Neural cell (in vitro differentiated cells): ENCODE data around the gene ARHGEF12. TPM values are rescaled to one million over a fixed set of nuclear protein-coding genes. Genes with fewer than 3 reads are reported as not detected.

Experiments
- H2AFZ ChIP-seq: fragments of 200-600, 300-800 bp; sonication (generic), shearing (Covaris generic); 2 replicates; pipeline ENCODE4 v1.6.0; 2014; ENCODE audit warnings: low read depth, mild to moderate bottlenecking, antibody characterized with exemption, low read length, moderate library complexity
- H3F3A ChIP-seq: fragments of 200-600 bp; shearing (Covaris generic); 2 replicates; pipeline ENCODE4 v1.6.1; 2016; ENCODE audit warnings: mild to moderate bottlenecking, moderate library complexity, mixed read lengths, antibody characterized with exemption, low read length; ENCODE audit not compliant: insufficient read depth, poor library complexity, severe bottlenecking
- H3K27ac ChIP-seq: fragments of 200-600, 300-800 bp; sonication (generic), shearing (Covaris generic); 2 replicates; pipeline ENCODE4 v1.5.1; 2014; ENCODE audit warnings: mild to moderate bottlenecking, low read length, moderate library complexity
- H3K27me3 ChIP-seq: fragments of 300-800, 200-600 bp; sonication (generic), shearing (Covaris generic); 2 replicates; pipeline ENCODE4 v1.6.0; 2014; ENCODE audit warnings: mild to moderate bottlenecking, low read depth, low read length, moderate library complexity; ENCODE audit not compliant: insufficient read depth
- H3K36me3 ChIP-seq: fragments of 300-800, 200-600 bp; sonication (generic), shearing (Covaris generic); 2 replicates; pipeline ENCODE4 v1.5.1; 2014; ENCODE audit warnings: mild to moderate bottlenecking, antibody characterized with exemption, low read length, moderate library complexity; ENCODE audit not compliant: insufficient read depth
- H3K4me2 ChIP-seq: fragments of 300-800, 200-600 bp; sonication (generic), shearing (Covaris generic); 2 replicates; pipeline ENCODE4 v1.6.0; 2014; ENCODE audit warnings: mild to moderate bottlenecking, low read length
- H3K4me3 ChIP-seq: fragments of 300-800, 200-600 bp; sonication (generic), shearing (Covaris generic); 2 replicates; pipeline ENCODE4 v1.5.1; 2014; ENCODE audit warnings: mild to moderate bottlenecking, low read length, moderate library complexity
- H3K79me2 ChIP-seq: fragments of 200-600 bp; shearing (Covaris generic); replicated peaks from 2 replicates; pipeline ENCODE4 v1.6.0; 2014; ENCODE audit warnings: mild to moderate bottlenecking, low read length, moderate library complexity; ENCODE audit not compliant: insufficient read depth
- H3K9ac ChIP-seq: fragments of 300-800, 200-600 bp; sonication (generic), shearing (Covaris generic); 2 replicates; pipeline ENCODE4 v1.6.1; 2016; ENCODE audit warnings: mild to moderate bottlenecking, low read length, mixed read lengths
- H3K9me2 ChIP-seq: fragments of 200-600 bp; shearing (Covaris generic); 2 replicates; pipeline ENCODE4 v1.6.1; 2016; ENCODE audit warnings: mild to moderate bottlenecking, low read length, mixed read lengths; ENCODE audit not compliant: insufficient read depth
- H3K9me3 ChIP-seq: fragments of 200-600, 300-800 bp; sonication (generic), shearing (Covaris generic); 2 replicates; pipeline ENCODE4 v1.6.1; 2016; ENCODE audit warnings: mild to moderate bottlenecking, mixed run types, low read length, moderate library complexity, mixed read lengths
- H4K20me1 ChIP-seq: fragments of 200-600 bp; shearing (Covaris generic); 2 replicates; pipeline ENCODE4 v1.6.1; 2016; ENCODE audit warnings: mild to moderate bottlenecking, mixed run types; ENCODE audit not compliant: insufficient read depth
- EP300 ChIP-seq: fragments of 450-650 bp; conservative IDR thresholded peaks from 2 replicates; pipeline ENCODE4 v1.6.1; 2014; ENCODE audit warnings: antibody characterized with exemption, mild to moderate bottlenecking, moderate library complexity; ENCODE audit not compliant: poor library complexity, severe bottlenecking
- EZH2 ChIP-seq: fragments of 200-600, 300-800 bp; shearing (Covaris generic), sonication (generic); IDR thresholded peaks from 2 replicates; pipeline ENCODE4 v1.6.1; 2014; ENCODE audit warnings: antibody characterized with exemption, low read length, borderline replicate concordance, mild to moderate bottlenecking; ENCODE audit not compliant: insufficient read depth, poor library complexity, severe bottlenecking
- MXI1 ChIP-seq: fragments of 450-650 bp; conservative IDR thresholded peaks from 2 replicates; pipeline ENCODE4 v1.6.1; 2014; ENCODE audit warnings: antibody characterized with exemption, mild to moderate bottlenecking; ENCODE audit not compliant: poor library complexity, severe bottlenecking
- POLR2AphosphoS5 ChIP-seq: IDR thresholded peaks from 2 replicates; pipeline ENCODE4 v1.6.1; 2012
- RAD21 ChIP-seq: fragments of 450-650 bp; conservative IDR thresholded peaks from 2 replicates; pipeline ENCODE4 v1.6.1; 2014; ENCODE audit warnings: antibody characterized with exemption, mild to moderate bottlenecking, moderate library complexity
- SMC3 ChIP-seq: fragments of 450-650 bp; conservative IDR thresholded peaks from 2 replicates; pipeline ENCODE4 v1.6.1; 2014; ENCODE audit warnings: antibody characterized with exemption, mild to moderate bottlenecking, moderate library complexity; ENCODE audit not compliant: poor library complexity
- TAF1 ChIP-seq: IDR thresholded peaks from 2 replicates; pipeline ENCODE4 v1.6.1; 2012; ENCODE audit warnings: low read depth
- polyA plus RNA-seq: library from polyadenylated mRNA; depleted of rRNA; stranded (reverse); fragments of >200 nt; gene quantifications from 2 replicates; pipeline ENCODE4 v1.2.3, GENCODE V29; 2014

Gene ARHGEF12
- polyA plus RNA-seq, 1 donor from 2014 or later: 93.4 TPM

DNA sequence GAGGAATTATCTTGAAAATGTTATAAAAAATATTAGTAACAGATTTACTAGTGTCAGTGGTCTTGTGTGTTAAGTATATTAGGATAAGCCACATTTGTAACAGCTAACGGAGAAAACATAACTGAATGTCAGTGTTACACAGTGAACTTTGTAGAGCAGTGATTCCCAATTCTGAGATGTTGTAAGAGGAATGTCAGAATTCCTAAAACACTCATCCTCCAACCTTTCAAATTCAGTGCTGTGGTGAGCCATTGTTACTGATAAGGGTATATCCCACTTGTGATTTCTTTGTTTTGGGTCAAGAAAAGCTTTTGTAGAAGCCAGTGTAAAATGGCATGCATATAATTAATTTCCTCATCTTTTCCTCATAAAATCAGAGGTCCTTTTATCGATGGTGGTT, 61.9 kb downstream of the ARHGEF12 start:
- H3K27ac ChIP-seq: no peak overlapping the region
- no peaks in the 10 kb centered on the region for H3F3A ChIP-seq
- H3K4me2 ChIP-seq: no peak overlapping the region
- no peak overlapping the region for H3K4me3 ChIP-seq
- peaks cover 4% of the 10 kb centered on the region for H3K36me3 ChIP-seq
- H3K79me2 ChIP-seq: peaks cover 98% of the 10 kb centered on the region
- H3K27me3 ChIP-seq: no peaks in the 10 kb centered on the region
- H3K9ac ChIP-seq: no peak overlapping the region
- H4K20me1 ChIP-seq: peaks cover 11% of the 10 kb centered on the region
- H2AFZ ChIP-seq: no peak overlapping the region
- H3K9me3 ChIP-seq: no peaks in the 10 kb centered on the region
- H3K9me2 ChIP-seq: no peaks in the 10 kb centered on the region
- TF ChIP-seq RAD21 (no peak), TAF1 (no peak), MXI1 (no peak)

DNA sequence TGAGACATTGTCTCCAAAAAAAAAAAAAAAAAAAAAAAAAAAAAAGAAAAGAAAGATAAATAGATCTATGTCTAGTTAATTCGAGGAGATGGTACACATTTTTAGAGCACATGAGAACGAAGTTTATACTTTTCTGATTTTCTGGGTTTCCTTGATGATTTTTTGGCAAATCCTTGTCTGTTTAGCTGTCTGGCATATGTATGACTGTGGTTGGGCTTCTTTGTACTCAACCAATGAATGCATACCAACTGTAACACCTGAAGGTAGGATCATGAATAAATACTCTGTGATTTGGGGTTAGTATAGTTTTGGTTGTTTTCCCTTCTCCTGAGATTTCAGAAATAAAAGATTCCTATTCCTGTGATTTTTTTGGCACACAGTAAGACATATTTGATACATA, 63.1 kb downstream of the ARHGEF12 start:
- no peaks in the 10 kb centered on the region for H3K27me3 ChIP-seq
- no peak overlapping the region for H3K9ac ChIP-seq
- H3K4me3 ChIP-seq: no peak overlapping the region
- H3K27ac ChIP-seq: no peak overlapping the region
- no peak for TF ChIP-seq MXI1
- TF ChIP-seq SMC3: no peak
- no peak for TF ChIP-seq EP300
- TF ChIP-seq TAF1: no peak
- H3K9me2 ChIP-seq: no peaks in the 10 kb centered on the region
- H3K36me3 ChIP-seq: peaks cover 4% of the 10 kb centered on the region
- H3K79me2 ChIP-seq: peaks cover 87% of the 10 kb centered on the region
- H3F3A ChIP-seq: no peaks in the 10 kb centered on the region
- no peaks in the 10 kb centered on the region for H3K9me3 ChIP-seq
- H4K20me1 ChIP-seq: peaks cover 11% of the 10 kb centered on the region
- H2AFZ ChIP-seq: no peak overlapping the region
- no peak overlapping the region for H3K4me2 ChIP-seq

GRCh38 chr11:120400564-120401364, 64.6 kb downstream of the ARHGEF12 start:
- Histone ChIP-seq H3K27ac (no peak overlapping the region), H3K36me3 (peaks cover 4% of the 10 kb centered on the region), H2AFZ (no peak overlapping the region), H4K20me1 (peaks cover 11% of the 10 kb centered on the region), H3K4me3 (no peak overlapping the region), H3K9me2 (no peaks in the 10 kb centered on the region), H3K9ac (no peak overlapping the region), H3K27me3 (no peaks in the 10 kb centered on the region), H3K9me3 (no peaks in the 10 kb centered on the region), H3F3A (no peaks in the 10 kb centered on the region), H3K79me2 (peaks cover 78% of the 10 kb centered on the region), H3K4me2 (peak overlapping the region; percentile 27)
- TF ChIP-seq TAF1: no peak
- TF ChIP-seq MXI1: no peak
- TF ChIP-seq RAD21: no peak
- TF ChIP-seq EZH2: no peak

DNA sequence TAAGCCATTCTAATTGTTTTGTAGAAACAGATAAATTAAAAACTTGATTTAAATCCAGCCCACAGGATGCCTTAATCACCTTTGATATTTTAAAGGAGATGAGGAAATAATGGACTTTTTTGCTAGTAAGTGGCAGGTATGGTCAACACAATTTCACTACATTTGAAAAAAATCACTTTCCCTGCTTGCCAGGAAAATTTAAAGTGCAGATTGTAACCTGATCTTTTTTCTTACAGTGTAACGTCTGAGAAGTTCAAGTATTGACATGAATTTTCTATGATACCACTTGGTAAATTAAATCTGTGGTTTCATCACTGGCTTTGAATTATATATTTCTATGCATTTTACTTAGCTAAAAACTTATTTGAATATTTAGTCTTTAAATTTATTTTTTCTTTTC, 65.3 kb downstream of the ARHGEF12 start:
- Histone ChIP-seq H3K9me2 (no peaks in the 10 kb centered on the region), H3K9ac (no peak overlapping the region), H3K36me3 (peaks cover under 1% of the 10 kb centered on the region), H2AFZ (no peak overlapping the region), H3F3A (no peaks in the 10 kb centered on the region), H3K4me3 (no peak overlapping the region), H3K79me2 (peaks cover 72% of the 10 kb centered on the region), H3K9me3 (no peaks in the 10 kb centered on the region), H3K27me3 (no peaks in the 10 kb centered on the region), H3K4me2 (peak overlapping the region; percentile 27), H3K27ac (no peak overlapping the region), H4K20me1 (peaks cover 11% of the 10 kb centered on the region)
- TF ChIP-seq POLR2AphosphoS5 (no peak), TAF1 (no peak), EP300 (no peak), RAD21 (no peak)
